Measurements from ENCODE around the gene ANKRD45. TPM values are rescaled to one million over a fixed set of nuclear protein-coding genes. Genes with fewer than 3 reads are reported as not detected.

The ANKRD45 gene
- total and polyA plus RNA-seq, 2 of the 13 experiments (the other 11 are each of a cell fraction or from before 2014, with no cell fraction given): not detected

GRCh38 chr1:173661763-173662162 lies 7.9 kb downstream of the ANKRD45 start (continued):
- TF ChIP-seq GMEB2 (CRISPR knock-in tag; IDR thresholded peaks at IDR 0.05; ENCODE audit: low read depth) (no peak), ZNF678 (CRISPR knock-in tag; IDR thresholded peaks at IDR 0.05) (no peak), TFDP2 (CRISPR knock-in tag; IDR thresholded peaks at IDR 0.05) (no peak), ARID2 (CRISPR knock-in tag; IDR thresholded peaks at IDR 0.05; ENCODE audit: borderline replicate concordance) (no peak), TARDBP (CRISPR knock-in tag; IDR thresholded peaks at IDR 0.05) (no peak), U2AF2 (IDR thresholded peaks at IDR 0.05; ENCODE audit: low read depth, low read length) (no peak), GATAD2A (CRISPR knock-in tag; IDR thresholded peaks at IDR 0.05) (no peak), ZNF530 (CRISPR knock-in tag; IDR thresholded peaks at IDR 0.05; ENCODE audit: low read depth) (no peak), ZSCAN31 (CRISPR knock-in tag; IDR thresholded peaks at IDR 0.05; ENCODE audit: low read depth) (no peak), HIVEP1 (CRISPR knock-in tag; IDR thresholded peaks at IDR 0.05) (no peak), ZNF549 (CRISPR knock-in tag; IDR thresholded peaks at IDR 0.05) (no peak)

GRCh38 chr1:173661271-173661670 lies 8.4 kb downstream of the ANKRD45 start:
- Histone ChIP-seq H3K36me3 (replicated peaks in 1 of 2; ENCODE audit: control insufficient read depth in 1 of 2, insufficient read depth in 2 of 2, low read length in 2 of 2) (no peaks in the 10 kb centered on the region), H2AFZ (ENCODE audit: low read length) (no peak overlapping the region), H3K4me2 (ENCODE audit: low read depth, low read length) (no peak overlapping the region), H4K20me1 (ENCODE audit: insufficient read depth, low read length) (no peaks in the 10 kb centered on the region), H3K9ac (ENCODE audit: insufficient read depth, low read depth, low read length) (no peak overlapping the region), H3K4me1 (ENCODE audit: insufficient read depth, low read length) (no peaks in the 10 kb centered on the region), H3K27me3 (ENCODE audit: control insufficient read depth in 1 of 2, insufficient read depth in 2 of 2, low read length in 2 of 2) (no peaks in the 10 kb centered on the region), H3K9me3 (ENCODE audit: low read length) (no peaks in the 10 kb centered on the region; the same call in 1 of the 2 replicates), H3K79me2 (ENCODE audit: insufficient read depth, low read length) (no peaks in the 10 kb centered on the region), H3K4me3 (replicated peaks in 1 of 3; ENCODE audit: insufficient read depth in 1 of 3, low read depth in 2 of 3, low read length in 3 of 3) (no peak overlapping the region), H3K27ac (ENCODE audit: extremely low read length, insufficient read depth, low read length) (no peak overlapping the region)
- in situ Hi-C loops (cut with HindIII; ENCODE audit: extremely low pct_ligation_motif_present, low pct_unique_long_range_greater_than_20kb) (no loop called here), intact Hi-C loops (cut with micrococcal nuclease; ENCODE audit: unreplicated experiment) (no loop called here)
- ChIA-PET POLR2A (no interaction called here), CTCF (ENCODE audit: low intra/inter-chr PET ratio, low total read pairs) (no interaction called here)
- no TSS peak for BruUV-seq (replicated peaks)
- 0% methylated on average over 1 of the region's 1 CpG for WGBS (ENCODE audit: low lambda C conversion rate)
- no peak for TF ChIP-seq RBFOX2 (IDR thresholded peaks at IDR 0.05; ENCODE audit: low read depth, low read length)
- TF ChIP-seq ZNF382 (CRISPR knock-in tag; IDR thresholded peaks at IDR 0.05; ENCODE audit: borderline replicate concordance): no peak
- no peak for TF ChIP-seq ZNF225 (CRISPR knock-in tag; IDR thresholded peaks at IDR 0.05)
- TF ChIP-seq ATRX (CRISPR knock-in tag; IDR thresholded peaks at IDR 0.05; ENCODE audit: borderline replicate concordance): no peak
- no peak for TF ChIP-seq HNRNPLL (IDR thresholded peaks at IDR 0.05; ENCODE audit: low read depth, low read length, poor library complexity, severe bottlenecking)
- FAIRE-seq (no peak), DNase-seq (ENCODE audit: low spot score) (no peak), ATAC-seq (no peak)
